NCI-H2081 treated with DMSO at 0.1 percent for 48 hours (cell line): ENCODE results near the gene SDHAF2.
"Not testable (repeated sequence)": the region's sequence is repeated elsewhere in the genome, so short reads cannot be mapped to it uniquely, and the experiment has no call there.

ENCODE experiments used
- DNase-seq: peaks from one replicate; lab custom pipeline; 2025; lab: John Stamatoyannopoulos, UW

Gene SDHAF2

GRCh38 chr11:61429691-61430582, at the start of gene SDHAF2, which contains the start of gene CPSF7:
SDHAF2 (plus strand) TSS chr11:61430124; CDS start chr11:61430147, 23 bp downstream.
CPSF7 (minus strand) TSS chr11:61429975; CDS start chr11:61429235, 740 bp downstream.
- peak; percentile 53 for DNase-seq

DNA sequence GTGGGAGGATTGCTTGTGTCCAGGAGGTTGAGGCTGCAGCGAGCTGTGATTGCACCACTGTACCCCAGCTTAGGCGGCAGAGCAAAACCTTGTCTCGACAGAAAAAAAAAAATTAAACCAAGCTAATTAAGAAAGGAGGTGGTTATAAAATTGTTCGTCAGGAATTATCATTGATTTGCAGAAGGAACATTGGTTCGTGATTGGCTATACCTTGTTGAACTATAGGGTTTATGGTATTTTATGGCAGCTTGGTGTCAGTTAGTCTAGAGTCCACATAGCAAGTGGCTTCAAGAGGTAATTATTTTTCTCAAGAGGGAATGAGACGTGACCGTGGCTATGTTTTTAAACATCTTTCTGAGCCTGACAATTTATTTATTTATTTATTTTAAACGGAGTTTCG, 49.0 kb upstream of the SDHAF2 start:
- no peak for DNase-seq

- not testable (repeated sequence) for DNase-seq
These were observed 46.1 kb upstream of the SDHAF2 start for GRCh38 chr11:61383859-61384258.

DNA sequence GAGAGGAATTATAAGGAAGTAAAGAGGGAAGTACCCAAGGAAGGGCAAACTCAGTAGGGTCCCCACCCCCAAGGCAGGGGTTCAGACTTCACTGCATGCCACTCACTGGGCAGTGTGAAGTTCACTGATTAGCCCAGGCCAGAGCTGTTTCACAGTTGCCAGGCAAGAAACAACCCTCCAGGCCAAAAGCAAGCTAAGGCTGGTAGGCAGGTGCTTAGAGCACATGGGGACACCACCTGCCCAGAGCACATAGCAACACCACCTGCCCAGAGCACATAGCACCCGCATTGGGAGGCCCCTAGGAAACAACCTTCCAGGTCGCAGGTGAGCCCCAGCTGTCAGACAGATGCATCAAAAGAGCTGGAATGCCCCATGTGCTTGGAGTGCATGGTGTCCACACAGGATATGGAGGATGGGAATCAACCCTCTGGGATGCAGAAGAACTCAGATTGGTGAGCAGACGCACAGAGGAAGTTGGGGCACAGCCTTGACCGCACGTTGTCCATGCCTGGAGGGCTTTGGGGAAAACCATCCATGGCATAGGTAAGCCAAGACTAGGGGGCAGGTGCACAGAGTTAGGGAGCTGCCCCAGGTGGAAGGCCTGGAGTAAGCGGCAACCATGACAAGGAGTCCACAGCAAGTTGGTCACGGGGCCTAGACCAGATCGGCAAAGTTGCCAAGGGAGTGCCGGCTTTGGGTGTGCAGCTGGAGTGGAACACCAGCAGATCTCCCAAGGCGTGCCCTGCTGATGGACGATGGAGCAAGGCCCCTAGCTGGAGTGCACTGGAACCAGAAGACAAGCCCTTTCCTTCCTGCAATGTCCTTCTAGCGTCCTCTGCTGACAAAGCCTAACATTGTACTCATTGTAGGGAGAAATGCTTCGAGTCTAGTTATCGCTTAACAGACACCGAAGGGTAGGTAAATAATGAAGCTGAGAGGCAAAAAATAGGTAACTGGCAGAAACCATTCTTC, 45.4 kb upstream of the SDHAF2 start:
- DNase-seq: no peak

GRCh38 chr11:61390161-61390560, 39.8 kb upstream of the SDHAF2 start:
- DNase-seq: no peak

- no peak for DNase-seq
These were observed 36.8 kb upstream of the SDHAF2 start for GRCh38 chr11:61392981-61393595.

GRCh38 chr11:61401173-61401572, 28.8 kb upstream of the SDHAF2 start:
- no peak for DNase-seq

GRCh38 chr11:61401573-61401972, 28.4 kb upstream of the SDHAF2 start:
- no peak for DNase-seq

DNA sequence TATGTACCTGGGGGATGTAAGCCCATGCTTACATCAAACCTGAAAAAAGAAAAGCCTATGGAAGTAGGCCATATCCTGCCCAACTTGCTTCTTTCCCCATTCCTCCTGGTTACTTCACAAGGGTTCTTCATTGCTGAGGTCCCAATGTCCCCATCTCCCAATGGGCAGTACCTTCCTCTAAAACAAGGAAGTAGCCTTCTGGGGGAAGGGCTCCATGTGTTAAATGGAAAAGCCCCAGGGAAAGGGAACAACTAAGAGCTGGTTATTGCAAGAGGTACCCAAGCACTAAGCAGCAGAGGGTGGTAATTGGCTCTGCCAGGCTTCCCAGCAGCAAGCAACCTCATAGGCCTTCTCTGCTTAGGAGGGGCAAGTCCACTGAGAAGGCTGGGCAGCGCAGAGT, 26.3 kb upstream of the SDHAF2 start:
- no peak for DNase-seq

- no peak for DNase-seq
These were observed 25.8 kb upstream of the SDHAF2 start for GRCh38 chr11:61404103-61404502.

DNA sequence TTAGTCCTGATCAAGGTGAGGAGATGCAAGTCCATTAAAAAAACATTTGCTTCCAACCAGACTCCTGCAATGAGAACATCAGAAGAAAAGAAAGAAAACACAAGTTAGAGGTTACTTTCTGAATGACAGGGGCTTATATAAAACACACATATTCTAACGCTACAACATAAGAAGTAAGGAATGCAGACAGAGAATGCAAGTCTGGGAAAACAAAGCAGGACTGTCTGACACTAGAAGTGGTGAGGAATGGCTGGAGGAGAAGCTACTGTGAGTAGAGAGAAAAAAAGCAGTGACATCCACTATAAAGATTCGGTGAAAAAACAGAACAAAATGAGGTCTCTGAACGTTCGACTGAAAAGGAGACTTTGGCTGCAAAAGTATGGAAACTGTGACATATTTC, 25.3 kb upstream of the SDHAF2 start:
- DNase-seq: no peak

DNA sequence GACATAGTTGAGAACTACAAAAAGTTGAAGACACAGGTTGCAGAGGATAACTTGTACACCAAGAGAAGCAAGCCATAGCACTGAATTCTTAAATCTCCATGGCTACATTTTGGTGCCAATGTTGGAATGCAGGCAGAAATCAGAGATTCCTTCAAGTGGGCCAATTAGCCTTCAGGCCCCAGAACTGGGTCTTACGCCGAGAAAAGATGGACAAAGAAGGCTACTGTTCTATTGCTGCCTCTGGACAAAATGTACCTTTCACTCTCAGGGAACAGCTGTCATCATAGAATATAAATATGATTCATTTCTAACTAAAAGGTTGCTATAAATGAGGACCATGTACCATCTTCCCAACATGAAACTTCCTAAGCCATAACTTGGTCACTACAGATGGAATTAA, 23.9 kb upstream of the SDHAF2 start:
- no peak for DNase-seq

DNA sequence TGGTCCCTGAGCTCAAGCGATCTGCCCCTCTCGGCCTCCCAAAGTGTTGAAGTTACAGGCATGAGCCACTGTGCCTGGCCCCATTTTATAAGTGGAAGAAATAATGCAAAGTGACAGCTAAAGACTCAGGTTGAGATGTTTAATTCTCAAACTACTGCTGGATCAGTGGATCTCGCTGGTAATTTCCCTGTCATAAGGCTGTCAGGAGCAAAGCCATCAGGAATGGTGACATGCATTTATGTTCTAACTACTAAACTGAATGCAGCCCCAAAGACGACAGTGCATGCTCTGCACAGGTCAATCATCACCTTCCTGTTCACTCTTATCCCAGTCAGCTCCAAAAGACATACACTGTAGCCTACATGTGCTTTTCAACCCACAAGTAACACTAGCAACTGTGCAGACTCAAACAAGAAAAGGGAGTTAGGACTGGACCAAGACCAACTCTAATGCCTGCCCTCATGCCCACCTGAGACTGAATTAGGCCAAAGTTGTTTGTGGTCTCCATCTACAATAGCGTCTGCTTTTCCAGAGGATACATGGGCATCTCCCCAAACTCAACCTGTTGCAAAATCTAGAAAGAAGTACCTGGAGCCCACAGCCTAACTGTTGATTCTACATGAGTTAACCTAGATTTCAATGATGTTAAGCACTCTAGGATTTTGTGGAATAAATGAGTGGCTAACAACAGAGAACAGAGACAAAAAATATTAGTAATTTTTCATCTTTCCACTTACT, 22.8 kb upstream of the SDHAF2 start:
- no peak for DNase-seq

DNA sequence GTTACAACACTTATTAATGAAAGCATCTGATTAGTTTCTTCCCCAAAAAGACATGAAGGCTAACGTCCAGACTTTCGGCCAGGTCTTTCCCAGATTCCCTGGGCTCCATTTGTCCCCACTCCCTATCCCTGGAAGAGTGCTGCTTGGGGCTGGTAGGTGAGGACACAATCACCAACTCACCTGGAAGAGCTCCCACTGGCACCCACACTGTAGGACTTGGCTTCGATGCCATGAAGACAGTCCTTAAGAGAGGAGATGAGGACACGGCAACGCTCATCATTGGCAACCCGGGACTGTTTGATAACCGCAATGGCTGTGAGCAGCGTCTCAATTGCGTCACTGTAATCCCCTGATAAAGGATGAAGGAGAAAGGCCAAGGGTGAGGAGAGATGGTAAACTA, 18.3 kb upstream of the SDHAF2 start:
- no peak for DNase-seq

DNA sequence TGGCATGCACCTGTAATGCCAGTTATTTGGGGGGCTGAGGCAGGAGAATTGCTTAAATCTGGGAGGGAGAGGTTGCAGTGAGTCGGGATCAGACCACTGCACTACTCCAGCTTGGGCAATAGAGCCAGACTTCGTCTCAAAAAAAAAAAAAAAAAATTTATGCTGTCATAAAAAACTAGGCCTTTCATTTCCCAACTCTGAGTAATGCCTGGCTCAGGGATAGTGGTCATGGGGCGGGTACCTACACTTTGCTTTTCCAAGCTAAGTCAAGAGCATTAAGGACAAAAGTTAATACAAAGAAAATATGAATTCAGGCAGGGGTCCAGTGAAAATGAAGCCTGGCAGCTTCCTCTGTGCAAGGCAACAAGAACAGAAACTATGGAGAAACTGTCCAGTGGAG, 16.4 kb upstream of the SDHAF2 start:
- DNase-seq: no peak

DNA sequence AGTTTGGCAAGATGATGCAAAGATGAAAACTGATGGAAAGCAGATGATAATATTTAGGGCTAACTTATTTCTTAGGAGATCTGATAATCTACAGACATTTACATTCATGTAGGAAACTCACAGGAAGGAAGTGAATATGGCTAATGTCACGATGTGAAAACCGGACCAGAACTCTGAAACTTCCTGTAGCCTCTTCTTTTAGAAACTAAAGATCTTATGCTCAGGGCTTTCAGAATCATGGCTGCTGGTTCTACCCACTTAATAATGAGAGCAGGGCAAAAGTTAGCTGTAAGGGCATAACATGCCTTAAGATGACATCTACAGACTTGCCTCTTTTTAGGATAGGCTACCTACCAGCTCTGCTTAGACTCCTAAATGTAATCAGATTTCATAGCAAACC, 15.4 kb upstream of the SDHAF2 start:
- DNase-seq: no peak

DNA sequence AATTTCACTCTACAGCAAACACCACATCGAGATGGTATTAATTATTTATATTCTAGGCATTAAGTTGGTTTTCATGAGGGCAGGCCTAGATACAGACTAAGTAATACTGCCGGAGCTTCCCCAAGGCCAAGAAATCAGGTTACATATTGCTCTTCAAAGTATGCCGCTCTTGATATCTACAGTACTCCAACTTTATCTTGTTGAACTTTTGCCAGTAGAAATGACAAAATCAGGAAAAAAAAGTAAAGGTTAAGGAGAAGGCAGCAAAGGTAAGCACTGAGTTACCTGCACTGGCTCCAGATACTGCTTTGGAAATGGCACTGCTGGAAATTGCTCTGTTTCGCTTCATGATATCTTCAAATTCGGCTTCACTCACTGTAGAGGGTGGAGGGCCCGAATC, 14.5 kb upstream of the SDHAF2 start:
- DNase-seq: no peak

- DNase-seq: no peak
These were observed 13.0 kb upstream of the SDHAF2 start for GRCh38 chr11:61416941-61417340.

GRCh38 chr11:61417670-61418069, 12.3 kb upstream of the SDHAF2 start:
- DNase-seq: no peak

- DNase-seq: no peak
These were observed 11.8 kb upstream of the SDHAF2 start for GRCh38 chr11:61418136-61418535.

DNA sequence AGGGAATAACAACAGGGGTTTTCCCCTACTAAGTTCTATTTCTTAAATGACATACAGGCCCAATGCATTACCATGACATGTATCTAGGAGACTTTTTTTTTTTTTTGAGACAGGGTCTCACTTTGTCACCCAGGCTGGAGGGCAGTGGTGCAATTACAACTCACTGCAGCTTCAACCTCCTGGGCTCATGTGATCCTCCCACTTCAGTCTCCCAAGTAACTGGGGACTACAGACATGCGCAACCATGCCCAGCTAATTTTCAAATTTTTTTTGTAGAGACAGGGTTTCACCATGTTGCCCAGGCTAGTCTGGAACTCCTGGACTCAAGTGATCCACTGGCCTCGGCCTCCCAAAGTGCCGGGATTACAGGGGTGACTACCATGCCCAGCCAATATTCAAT, 7.7 kb upstream of the SDHAF2 start:
- DNase-seq: no peak
